ENCODE data around the gene SIPA1L3.

SIPA1L3 gene

GRCh38 chr19:38135150-38135998, 228.4 kb downstream of the SIPA1L3 start:
- Histone ChIP-seq H3K27me3 (replicated peaks; ENCODE audit: control insufficient read depth, insufficient read depth, low read length, poor library complexity, severe bottlenecking) (no peaks in the 10 kb centered on the region), H3K36me3 (ENCODE audit: control insufficient read depth, insufficient read depth, low read length) (no peaks in the 10 kb centered on the region), H3K9me3 (ENCODE audit: control insufficient read depth, low read length) (no peaks in the 10 kb centered on the region), H3K4me1 (ENCODE audit: control insufficient read depth, insufficient read depth, low read length, poor library complexity, severe bottlenecking) (no peaks in the 10 kb centered on the region), H3K4me3 (ENCODE audit: insufficient read depth, low read depth, low read length, poor library complexity, severe bottlenecking) (no peak overlapping the region), H3K27ac (ENCODE audit: insufficient read depth, low read length, poor library complexity, severe bottlenecking) (no peak overlapping the region)
- no peak for DNase-seq

DNA sequence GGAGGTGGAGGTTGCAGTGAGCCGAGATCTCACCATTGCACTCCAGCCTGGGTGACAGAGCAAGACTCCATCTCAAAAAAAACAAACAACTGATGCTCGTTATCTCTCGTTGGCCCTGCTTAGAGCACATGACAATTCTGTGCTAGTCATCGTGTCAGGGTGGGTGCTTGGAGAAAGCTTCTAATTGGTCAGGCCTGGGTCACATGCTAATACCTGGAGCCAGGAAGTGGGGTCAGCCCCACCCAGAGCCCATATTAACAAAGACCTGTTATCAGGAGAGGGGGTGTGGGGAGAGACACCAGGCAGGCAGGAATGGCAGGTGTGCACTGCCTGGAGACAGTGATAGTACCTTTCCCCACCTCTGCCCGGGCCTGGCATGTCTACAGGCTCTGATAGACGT, 232.1 kb downstream of the SIPA1L3 start:
- Histone ChIP-seq H3K9me3 (ENCODE audit: control insufficient read depth, low read length) (no peaks in the 10 kb centered on the region), H3K4me1 (ENCODE audit: control insufficient read depth, insufficient read depth, low read length, poor library complexity, severe bottlenecking) (no peaks in the 10 kb centered on the region), H3K4me3 (ENCODE audit: insufficient read depth, low read depth, low read length, poor library complexity, severe bottlenecking) (no peak overlapping the region), H3K27me3 (replicated peaks; ENCODE audit: control insufficient read depth, insufficient read depth, low read length, poor library complexity, severe bottlenecking) (no peaks in the 10 kb centered on the region), H3K27ac (ENCODE audit: insufficient read depth, low read length, poor library complexity, severe bottlenecking) (no peak overlapping the region), H3K36me3 (ENCODE audit: control insufficient read depth, insufficient read depth, low read length) (no peaks in the 10 kb centered on the region)
- no peak for DNase-seq

DNA sequence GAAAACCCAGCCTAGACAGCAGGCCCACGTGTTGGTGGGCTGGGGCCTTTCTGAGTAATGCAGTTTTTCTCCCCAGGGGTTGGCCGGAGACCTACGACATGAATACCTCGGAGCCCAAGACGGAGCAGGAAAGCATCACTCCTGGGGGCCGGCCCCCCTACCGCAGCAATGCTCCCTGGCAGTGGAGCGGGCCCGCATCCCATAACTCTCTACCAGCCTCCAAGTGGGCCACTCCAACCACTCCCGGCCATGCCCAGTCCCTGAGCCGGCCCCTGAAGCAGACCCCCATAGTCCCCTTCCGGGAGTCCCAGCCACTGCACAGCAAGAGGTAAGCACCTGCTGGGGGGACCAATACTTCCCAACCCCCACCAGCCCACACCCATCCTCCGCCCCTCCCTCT, 234.1 kb downstream of the SIPA1L3 start:
- no peak for DNase-seq
- no peaks in the 10 kb centered on the region for H3K9me3 ChIP-seq (ENCODE audit: control insufficient read depth, low read length)
- H3K27me3 ChIP-seq (replicated peaks; ENCODE audit: control insufficient read depth, insufficient read depth, low read length, poor library complexity, severe bottlenecking): no peaks in the 10 kb centered on the region
- no peak overlapping the region for H3K27ac ChIP-seq (ENCODE audit: insufficient read depth, low read length, poor library complexity, severe bottlenecking)
- no peaks in the 10 kb centered on the region for H3K36me3 ChIP-seq (ENCODE audit: control insufficient read depth, insufficient read depth, low read length)
- no peak overlapping the region for H3K4me3 ChIP-seq (ENCODE audit: insufficient read depth, low read depth, low read length, poor library complexity, severe bottlenecking)
- no peaks in the 10 kb centered on the region for H3K4me1 ChIP-seq (ENCODE audit: control insufficient read depth, insufficient read depth, low read length, poor library complexity, severe bottlenecking)

DNA sequence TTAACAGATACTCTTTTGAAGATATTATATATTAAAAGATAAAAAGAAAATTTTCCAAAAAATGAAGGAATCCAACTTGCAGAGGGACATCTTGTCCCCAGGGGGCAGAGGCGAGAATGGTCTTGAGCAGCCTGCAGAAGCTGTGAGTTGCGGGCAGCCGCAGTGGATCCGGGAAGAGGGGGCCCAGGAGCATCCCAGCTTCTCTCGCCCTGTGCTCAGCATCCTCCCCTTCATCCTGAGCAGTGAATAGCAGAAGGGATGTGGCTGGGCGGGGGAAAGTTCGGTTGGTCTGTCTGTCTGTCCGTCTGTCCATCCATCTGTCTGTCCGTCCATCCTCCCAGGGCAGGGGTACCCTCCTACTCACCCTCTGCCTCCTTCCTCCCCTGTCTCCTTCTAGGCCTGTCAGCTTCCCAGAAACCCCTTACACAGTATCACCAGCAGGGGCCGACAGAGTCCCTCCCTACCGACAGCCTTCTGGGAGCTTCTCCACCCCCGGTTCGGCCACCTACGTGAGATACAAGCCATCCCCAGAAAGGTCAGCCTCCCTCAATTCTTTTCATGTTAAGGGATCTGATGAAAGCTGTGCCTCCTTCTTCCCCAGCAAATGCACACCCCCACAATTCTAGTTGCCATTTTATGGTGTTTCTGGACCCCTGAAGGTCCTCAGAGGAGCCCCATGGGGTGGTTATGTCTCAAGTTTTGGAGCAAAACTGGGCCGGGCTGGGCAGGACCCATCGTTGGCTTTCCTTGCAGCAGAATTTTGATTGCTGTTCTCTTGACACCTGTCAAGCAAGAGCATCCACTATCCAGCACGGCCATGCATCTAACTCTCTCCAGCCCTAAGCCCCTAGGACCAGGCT, 235.4 kb downstream of the SIPA1L3 start:
- Histone ChIP-seq H3K27ac (ENCODE audit: insufficient read depth, low read length, poor library complexity, severe bottlenecking) (no peak overlapping the region), H3K4me3 (ENCODE audit: insufficient read depth, low read depth, low read length, poor library complexity, severe bottlenecking) (no peak overlapping the region), H3K9me3 (ENCODE audit: control insufficient read depth, low read length) (no peaks in the 10 kb centered on the region), H3K4me1 (ENCODE audit: control insufficient read depth, insufficient read depth, low read length, poor library complexity, severe bottlenecking) (no peaks in the 10 kb centered on the region), H3K36me3 (ENCODE audit: control insufficient read depth, insufficient read depth, low read length) (no peaks in the 10 kb centered on the region), H3K27me3 (replicated peaks; ENCODE audit: control insufficient read depth, insufficient read depth, low read length, poor library complexity, severe bottlenecking) (no peaks in the 10 kb centered on the region)
- peak in 1 of 3 donors; percentile 8 for DNase-seq

GRCh38 chr19:38143847-38144246, 236.8 kb downstream of the SIPA1L3 start:
- H3K4me3 ChIP-seq (ENCODE audit: insufficient read depth, low read depth, low read length, poor library complexity, severe bottlenecking): no peak overlapping the region
- H3K4me1 ChIP-seq (ENCODE audit: control insufficient read depth, insufficient read depth, low read length, poor library complexity, severe bottlenecking): no peaks in the 10 kb centered on the region
- no peak for DNase-seq
- no peaks in the 10 kb centered on the region for H3K9me3 ChIP-seq (ENCODE audit: control insufficient read depth, low read length)
- no peak overlapping the region for H3K27ac ChIP-seq (ENCODE audit: insufficient read depth, low read length, poor library complexity, severe bottlenecking)
- no peaks in the 10 kb centered on the region for H3K27me3 ChIP-seq (replicated peaks; ENCODE audit: control insufficient read depth, insufficient read depth, low read length, poor library complexity, severe bottlenecking)
- H3K36me3 ChIP-seq (ENCODE audit: control insufficient read depth, insufficient read depth, low read length): no peaks in the 10 kb centered on the region

DNA sequence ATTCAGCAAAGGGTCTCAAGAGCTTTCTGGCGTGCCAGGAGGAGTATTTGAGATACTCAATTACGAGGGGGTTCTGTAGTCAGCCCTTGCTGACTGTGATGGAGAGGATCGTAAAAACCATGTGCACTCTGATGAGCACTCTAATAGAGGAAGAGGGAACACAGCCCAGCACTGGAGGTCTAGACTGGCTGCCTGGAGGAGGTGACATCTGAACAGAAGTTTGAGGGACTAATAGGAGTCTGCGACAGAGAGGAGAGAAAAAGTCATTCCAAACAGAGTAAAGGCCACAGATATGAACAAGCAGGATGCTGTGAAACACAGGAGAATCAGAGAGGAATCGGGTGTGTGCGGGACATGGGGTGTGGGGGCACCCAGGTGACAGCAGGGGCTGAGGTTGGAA, 237.7 kb downstream of the SIPA1L3 start:
- H3K4me3 ChIP-seq (ENCODE audit: insufficient read depth, low read depth, low read length, poor library complexity, severe bottlenecking): no peak overlapping the region
- no peak overlapping the region for H3K27ac ChIP-seq (ENCODE audit: insufficient read depth, low read length, poor library complexity, severe bottlenecking)
- no peaks in the 10 kb centered on the region for H3K27me3 ChIP-seq (replicated peaks; ENCODE audit: control insufficient read depth, insufficient read depth, low read length, poor library complexity, severe bottlenecking)
- DNase-seq: no peak
- H3K36me3 ChIP-seq (ENCODE audit: control insufficient read depth, insufficient read depth, low read length): no peaks in the 10 kb centered on the region
- no peaks in the 10 kb centered on the region for H3K9me3 ChIP-seq (ENCODE audit: control insufficient read depth, low read length)
- H3K4me1 ChIP-seq (ENCODE audit: control insufficient read depth, insufficient read depth, low read length, poor library complexity, severe bottlenecking): no peaks in the 10 kb centered on the region

DNA sequence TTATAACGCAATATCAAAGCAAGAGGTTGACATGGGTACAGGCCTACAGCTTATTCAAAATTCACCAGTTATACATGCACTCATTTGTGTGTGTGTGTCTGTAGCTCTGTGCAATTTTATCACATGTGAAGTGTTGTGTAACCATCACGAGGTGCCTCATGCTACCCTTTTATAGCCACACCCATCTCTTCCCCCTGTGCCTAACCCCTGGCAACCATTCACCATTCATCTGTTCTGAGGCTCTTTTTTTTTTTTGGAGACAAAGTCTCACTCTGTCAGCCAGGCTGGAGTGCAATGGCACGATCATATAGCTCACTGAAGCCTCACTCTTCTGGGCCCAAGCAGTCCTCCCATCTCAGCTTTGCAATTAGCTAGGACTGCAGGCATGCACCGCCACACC, 238.6 kb downstream of the SIPA1L3 start:
- DNase-seq: no peak
- no peaks in the 10 kb centered on the region for H3K27me3 ChIP-seq (replicated peaks; ENCODE audit: control insufficient read depth, insufficient read depth, low read length, poor library complexity, severe bottlenecking)
- no peak overlapping the region for H3K4me3 ChIP-seq (ENCODE audit: insufficient read depth, low read depth, low read length, poor library complexity, severe bottlenecking)
- no peaks in the 10 kb centered on the region for H3K4me1 ChIP-seq (ENCODE audit: control insufficient read depth, insufficient read depth, low read length, poor library complexity, severe bottlenecking)
- no peaks in the 10 kb centered on the region for H3K36me3 ChIP-seq (ENCODE audit: control insufficient read depth, insufficient read depth, low read length)
- no peaks in the 10 kb centered on the region for H3K9me3 ChIP-seq (ENCODE audit: control insufficient read depth, low read length)
- no peak overlapping the region for H3K27ac ChIP-seq (ENCODE audit: insufficient read depth, low read length, poor library complexity, severe bottlenecking)

DNA sequence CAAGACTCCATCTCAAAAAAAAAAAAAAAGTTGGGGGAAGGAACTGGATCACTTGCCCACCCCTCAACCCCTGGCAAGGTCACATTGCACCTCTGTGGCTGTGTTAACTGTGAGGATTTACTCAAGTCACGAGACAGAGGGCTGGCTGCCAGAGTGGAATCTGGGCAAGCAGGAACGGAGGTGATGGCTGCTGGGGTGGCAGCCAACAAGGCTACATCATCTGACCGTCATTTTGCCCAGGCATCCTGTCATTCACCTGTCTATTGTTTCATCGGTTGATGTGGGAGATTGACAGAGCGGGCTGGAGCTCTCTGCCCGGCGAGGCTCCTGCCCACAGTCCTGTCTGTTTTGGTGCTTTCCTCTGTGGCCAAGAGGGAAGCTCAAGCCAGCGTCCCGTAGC, 241.3 kb downstream of the SIPA1L3 start:
- H3K36me3 ChIP-seq (ENCODE audit: control insufficient read depth, insufficient read depth, low read length): peaks cover 5% of the 10 kb centered on the region
- no peaks in the 10 kb centered on the region for H3K9me3 ChIP-seq (ENCODE audit: control insufficient read depth, low read length)
- no peak for DNase-seq
- H3K27ac ChIP-seq (ENCODE audit: insufficient read depth, low read length, poor library complexity, severe bottlenecking): no peak overlapping the region
- H3K4me3 ChIP-seq (ENCODE audit: insufficient read depth, low read depth, low read length, poor library complexity, severe bottlenecking): no peak overlapping the region
- H3K27me3 ChIP-seq (replicated peaks; ENCODE audit: control insufficient read depth, insufficient read depth, low read length, poor library complexity, severe bottlenecking): no peaks in the 10 kb centered on the region
- no peaks in the 10 kb centered on the region for H3K4me1 ChIP-seq (ENCODE audit: control insufficient read depth, insufficient read depth, low read length, poor library complexity, severe bottlenecking)

DNA sequence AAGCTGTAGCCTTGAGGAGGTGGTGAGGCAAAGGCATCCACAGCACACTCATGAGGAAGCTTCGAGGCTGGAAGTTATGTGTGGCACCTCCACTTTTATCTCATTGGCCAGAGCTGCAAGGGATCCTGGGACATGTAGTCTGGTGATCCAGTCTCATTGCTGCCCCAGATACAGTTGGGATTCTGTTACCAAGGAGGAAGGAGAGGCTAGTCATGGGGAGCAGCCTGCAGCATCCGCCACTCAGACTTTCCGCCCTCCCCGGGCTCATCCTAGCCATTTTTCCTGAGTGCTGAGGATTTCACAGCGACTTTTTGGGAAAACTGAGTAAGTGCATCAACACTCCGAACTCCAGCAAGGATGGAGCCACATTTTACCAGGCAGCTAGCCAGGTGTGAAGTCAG, 242.7 kb downstream of the SIPA1L3 start:
- Histone ChIP-seq H3K27ac (ENCODE audit: insufficient read depth, low read length, poor library complexity, severe bottlenecking) (no peak overlapping the region), H3K4me3 (ENCODE audit: insufficient read depth, low read depth, low read length, poor library complexity, severe bottlenecking) (no peak overlapping the region), H3K9me3 (ENCODE audit: control insufficient read depth, low read length) (no peaks in the 10 kb centered on the region), H3K4me1 (ENCODE audit: control insufficient read depth, insufficient read depth, low read length, poor library complexity, severe bottlenecking) (no peaks in the 10 kb centered on the region), H3K27me3 (replicated peaks; ENCODE audit: control insufficient read depth, insufficient read depth, low read length, poor library complexity, severe bottlenecking) (no peaks in the 10 kb centered on the region), H3K36me3 (ENCODE audit: control insufficient read depth, insufficient read depth, low read length) (peaks cover 5% of the 10 kb centered on the region)
- DNase-seq: no peak

- H3K9me3 ChIP-seq (ENCODE audit: control insufficient read depth, low read length): no peaks in the 10 kb centered on the region
- H3K4me3 ChIP-seq (ENCODE audit: insufficient read depth, low read depth, low read length, poor library complexity, severe bottlenecking): no peak overlapping the region
- H3K4me1 ChIP-seq (ENCODE audit: control insufficient read depth, insufficient read depth, low read length, poor library complexity, severe bottlenecking): no peaks in the 10 kb centered on the region
- no peak overlapping the region for H3K27ac ChIP-seq (ENCODE audit: insufficient read depth, low read length, poor library complexity, severe bottlenecking)
- no peak for DNase-seq
- H3K36me3 ChIP-seq (ENCODE audit: control insufficient read depth, insufficient read depth, low read length): peaks cover 13% of the 10 kb centered on the region
- H3K27me3 ChIP-seq (replicated peaks; ENCODE audit: control insufficient read depth, insufficient read depth, low read length, poor library complexity, severe bottlenecking): no peaks in the 10 kb centered on the region
Measured at GRCh38 chr19:38151242-38151641, 244.2 kb downstream of the SIPA1L3 start.
